Suppressor macrophage treated with lipopolysaccharide for 1 hour (primary cell): Measurements from ENCODE around the gene OTUD3.
A peak's percentile ranks its signal among the peaks of the same experiment; 100 is the strongest.
"Not testable (repeated sequence)": the region's sequence is repeated elsewhere in the genome, so short reads cannot be mapped to it uniquely, and the experiment has no call there.

ENCODE experiments used
- DNase-seq, 3 donors: peaks; one replicate each; pipeline ENCODE4 v3.0.0-alpha.2; 2020 to 2022

Gene OTUD3

DNA sequence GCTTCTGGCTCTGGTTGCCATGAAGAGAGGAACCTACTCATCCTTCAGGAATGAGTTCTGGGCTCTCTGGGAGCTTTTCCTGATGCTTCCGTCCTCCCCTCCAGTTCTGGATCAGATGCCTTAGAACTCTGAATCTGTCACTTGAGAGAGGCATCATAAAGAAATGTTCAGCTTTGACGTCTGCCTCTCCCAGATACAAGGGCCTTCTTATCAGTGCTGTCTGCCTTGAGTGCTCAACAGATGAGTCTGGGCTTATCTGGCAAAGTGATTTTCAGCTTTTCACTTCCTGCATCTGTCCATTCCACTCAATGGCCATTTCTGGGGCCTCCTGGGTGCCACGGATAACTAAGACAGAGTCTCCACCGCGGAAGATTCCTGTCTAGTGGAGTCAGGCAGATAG, 12.3 kb upstream of the OTUD3 start:
- no peak for DNase-seq

DNA sequence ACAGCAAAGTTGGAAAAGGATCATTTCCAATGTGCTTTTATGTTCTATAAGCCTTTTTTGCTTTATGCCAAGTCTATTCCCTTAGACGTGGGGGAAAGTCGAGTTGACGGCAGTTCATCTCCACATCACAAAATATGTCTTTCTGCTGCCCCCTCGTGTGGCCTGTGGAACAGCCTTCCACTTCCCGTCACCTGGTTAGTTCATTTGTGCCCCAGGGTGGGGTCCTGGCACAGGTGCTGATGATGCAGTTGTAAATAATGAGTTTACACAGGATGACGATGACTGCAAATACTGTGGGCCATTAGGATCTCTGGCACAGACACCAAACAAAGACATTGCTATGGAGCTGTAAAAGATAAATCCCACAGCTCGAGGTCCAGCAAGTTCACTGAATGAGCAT, 10.0 kb upstream of the OTUD3 start:
- DNase-seq, result no peak

DNA sequence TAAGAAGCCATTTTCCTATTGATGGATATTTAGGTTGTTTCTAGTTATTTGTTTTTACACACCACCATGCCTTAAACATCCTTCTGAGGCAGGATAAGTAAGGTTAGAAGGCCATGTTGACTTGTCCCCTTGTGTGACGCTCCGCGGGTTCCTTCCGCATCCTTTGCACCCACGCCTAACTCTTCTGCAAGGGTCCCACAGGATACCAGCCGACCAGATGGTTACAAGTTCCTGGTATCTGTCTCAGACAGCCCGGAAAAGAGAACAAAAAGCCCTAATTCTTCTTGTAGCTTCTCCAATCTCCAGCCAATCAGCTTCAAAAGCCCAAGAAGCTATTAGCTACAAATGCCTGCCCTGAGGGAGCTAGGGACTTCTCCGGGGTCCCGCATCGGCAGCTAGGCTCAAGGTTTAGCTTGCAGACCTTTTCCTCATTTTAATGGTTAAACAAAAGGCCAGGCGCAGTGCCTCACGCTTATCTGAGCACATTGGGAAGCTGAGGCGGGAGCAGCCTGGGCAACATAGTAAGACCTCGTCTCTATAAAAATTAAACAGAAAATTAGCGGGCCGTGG, 4.9 kb upstream of the OTUD3 start:
- DNase-seq, result no peak

DNA sequence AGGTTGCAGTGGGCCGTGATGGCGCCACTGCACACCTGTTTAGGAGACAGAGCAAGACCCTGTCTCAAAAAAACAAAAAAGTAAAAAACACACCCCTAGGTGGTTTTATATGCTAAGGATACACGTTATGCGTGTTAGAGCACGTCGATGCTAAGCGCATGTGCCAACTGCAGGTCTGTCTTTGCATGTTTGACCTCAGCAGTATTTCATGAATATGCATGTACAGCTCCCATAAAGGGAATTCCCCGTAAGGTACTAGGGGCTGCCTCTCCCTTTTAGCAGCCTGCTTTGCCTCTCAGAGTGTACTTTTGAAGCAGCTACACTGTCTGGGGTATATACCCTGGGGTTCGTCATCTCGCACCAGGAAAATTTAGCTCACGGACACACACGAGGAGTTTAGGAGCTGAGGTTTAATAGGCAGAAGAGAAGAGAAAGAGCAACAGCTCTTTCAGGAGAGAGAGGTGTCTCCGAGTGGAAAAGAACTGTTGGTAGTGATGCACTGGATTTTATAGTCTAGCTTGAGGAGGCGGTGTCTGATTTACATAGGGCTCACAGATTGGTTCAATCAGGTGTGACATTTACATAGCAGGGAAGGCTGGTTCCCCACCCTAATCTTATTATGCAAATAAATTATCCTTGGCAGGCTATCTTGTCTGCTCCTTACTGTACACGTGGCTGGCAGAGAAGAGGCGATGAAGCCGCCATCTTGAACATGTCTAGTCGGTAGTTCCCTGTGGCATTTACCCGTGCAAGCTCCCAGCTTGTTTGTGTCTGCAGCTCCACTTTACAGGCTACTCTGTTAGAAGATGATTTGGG, 4.2 kb upstream of the OTUD3 start:
- no peak for DNase-seq

DNA sequence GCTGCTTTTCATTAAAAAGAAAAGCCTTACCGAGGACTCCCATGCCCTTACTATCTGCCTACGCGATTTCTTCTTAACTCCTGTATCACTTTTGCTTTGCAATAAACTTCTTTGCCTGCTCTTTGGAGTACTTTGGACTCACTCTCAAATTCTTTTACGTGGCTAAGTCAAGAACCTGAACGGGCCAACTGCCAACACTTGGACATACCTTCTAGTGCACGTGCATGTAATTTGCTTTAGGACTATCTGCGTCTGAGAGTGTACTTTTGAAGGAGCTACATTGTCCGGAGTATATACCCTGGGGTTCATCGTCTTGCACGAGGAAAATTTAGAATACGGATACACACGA, 3.6 kb upstream of the OTUD3 start:
- no peak for DNase-seq

DNA sequence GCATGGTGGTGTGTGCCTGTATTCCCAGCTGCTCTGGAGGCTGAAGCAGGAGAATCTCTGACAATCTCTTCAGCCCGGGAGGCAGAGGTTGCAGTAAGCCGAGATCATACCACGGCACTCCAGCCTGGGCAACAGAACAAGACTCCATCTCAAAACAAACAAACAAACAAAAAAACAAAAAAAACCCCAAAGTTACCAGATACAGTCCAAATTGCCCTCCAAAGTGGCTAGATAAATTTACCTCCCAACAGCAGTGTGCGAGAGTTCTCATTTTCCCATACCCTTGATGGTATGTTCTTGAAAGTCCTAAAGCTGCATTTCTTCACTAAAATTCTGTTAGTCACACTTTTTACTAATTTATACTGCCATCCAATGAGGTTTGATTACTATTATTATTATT, 3.0 kb upstream of the OTUD3 start:
- DNase-seq, result no peak

DNA sequence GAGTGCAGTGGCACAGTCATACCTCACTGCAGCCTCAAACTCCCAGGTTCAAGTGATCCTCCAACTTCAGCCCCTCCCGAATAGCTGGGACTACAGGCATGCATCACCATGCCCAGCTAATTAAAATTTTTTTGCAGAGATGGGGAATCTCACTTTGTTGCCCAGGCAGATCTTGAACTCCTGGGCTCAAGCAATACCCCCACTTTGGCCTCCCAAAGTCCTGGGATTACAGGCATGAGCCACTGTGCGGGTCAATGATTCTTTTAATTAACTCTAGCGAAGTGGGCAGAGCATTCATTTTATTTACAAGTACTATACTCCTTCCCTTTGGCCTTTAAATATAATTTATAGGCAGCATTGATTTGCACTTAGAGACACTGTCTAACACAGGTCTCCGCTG, 2.5 kb upstream of the OTUD3 start:
- no peak for DNase-seq

DNA sequence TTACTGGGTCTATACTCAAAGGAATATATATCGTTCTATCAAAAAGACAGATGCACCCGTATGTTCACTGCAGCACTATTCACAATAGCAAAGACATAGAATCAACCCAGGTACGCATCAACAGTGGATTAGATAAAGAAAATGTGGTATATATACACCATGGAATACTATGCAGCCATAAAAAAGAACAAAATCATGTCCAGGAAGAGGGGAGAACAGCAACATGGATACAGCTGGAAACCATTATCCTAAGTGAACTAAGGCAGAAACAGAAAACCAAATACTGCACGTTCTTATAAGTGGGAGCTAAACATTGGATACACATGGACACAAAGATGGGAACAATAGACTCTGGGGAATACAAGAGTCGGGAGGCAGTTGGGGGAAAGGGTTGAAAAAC, 1.4 kb upstream of the OTUD3 start:
- DNase-seq, result not testable (repeated sequence)

DNA sequence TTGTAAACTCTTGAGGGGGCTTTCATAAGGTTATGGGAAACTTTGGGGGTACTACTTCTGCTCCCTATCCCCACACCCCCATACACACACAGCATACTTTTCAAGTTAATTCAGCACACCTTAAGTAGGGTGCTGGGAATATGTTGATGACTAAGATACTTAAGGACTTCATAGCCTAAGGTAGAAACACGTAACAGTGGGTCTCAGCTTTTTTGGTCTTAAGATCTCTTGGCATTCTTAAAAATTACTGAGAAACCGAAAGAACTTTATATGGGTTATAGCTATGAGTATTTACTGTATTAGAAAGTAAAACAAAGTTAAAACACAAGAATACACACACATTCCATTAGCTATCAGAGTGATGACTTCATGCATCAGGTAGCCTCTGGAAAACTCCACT, 2.1 kb downstream of the OTUD3 start:
- DNase-seq, result no peak

DNA sequence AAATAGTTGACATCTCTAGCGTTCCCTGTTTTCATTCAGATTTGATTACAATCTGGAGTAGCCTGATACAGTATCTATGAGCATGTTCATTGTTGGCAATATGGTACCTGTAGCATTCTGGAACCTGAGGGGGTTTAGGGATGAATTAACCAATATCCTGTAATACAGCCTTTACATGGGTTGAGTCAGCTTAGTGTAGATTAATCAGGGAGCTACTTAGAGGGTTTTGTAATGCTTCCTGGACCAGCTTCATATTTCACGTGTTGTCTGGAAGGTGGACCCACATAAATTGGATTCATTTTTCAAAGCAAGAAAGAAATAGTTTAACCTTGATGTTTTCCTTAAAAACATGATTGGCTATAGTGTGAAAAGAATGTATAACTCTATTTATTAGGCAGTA, 3.6 kb downstream of the OTUD3 start:
- no peak for DNase-seq

DNA sequence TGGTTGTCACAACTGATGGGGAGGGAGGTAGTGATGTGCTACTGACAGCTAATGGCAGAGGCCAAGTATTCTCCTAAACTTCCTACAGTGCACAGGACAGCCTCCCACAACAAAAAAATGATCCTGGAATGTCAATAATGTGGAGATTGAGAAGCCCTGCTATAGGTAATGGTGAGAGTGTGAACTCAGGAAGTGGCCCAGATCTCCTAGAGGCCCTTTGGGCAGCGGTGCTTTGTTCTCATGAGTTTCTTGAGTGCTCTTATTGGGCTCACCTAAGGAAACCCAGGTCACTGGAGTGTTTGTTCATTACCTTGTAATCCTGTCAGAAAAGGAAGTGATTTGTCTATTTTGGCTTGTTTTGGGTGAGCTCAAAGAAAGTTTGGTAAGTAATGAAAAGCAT, 5.9 kb downstream of the OTUD3 start:
- no peak for DNase-seq

DNA sequence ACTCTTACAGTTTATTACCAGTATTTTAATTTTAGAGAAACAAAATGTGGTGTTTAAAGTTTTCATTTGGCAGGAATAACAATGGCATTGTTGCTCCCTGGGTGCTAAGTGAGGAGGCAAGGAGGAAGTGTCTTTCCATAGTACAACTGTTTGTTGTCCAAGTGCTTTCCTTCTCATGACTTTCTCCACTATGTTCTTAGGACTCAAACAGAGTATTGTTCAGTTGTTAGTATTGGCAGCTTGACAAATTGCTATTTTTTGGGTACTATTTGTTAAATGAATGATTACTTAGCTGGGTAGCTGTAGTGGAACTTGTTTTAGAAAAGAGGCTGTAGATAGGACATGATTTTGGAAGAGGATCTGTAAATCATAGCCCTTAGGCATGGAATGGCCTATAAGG, 7.5 kb downstream of the OTUD3 start:
- no peak for DNase-seq

DNA sequence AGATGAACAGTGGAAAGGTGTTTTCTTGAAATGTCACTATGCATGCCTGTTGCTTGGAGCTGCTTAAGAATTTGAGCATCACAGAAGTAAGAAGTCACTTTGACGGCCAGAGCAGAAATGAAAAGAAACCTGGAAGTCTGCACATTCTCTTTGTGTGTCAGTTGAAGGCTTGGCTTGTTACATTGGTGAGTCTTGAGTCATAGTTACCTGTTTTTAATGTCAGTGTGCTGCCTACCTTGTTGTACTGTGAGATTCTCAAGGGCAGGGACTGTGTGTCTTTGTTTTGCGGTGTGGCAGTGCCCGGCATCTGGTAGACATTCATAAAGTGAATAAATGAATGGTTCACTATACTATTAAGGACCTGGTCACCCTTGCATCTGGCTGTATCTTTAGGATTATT, 9.9 kb downstream of the OTUD3 start:
- DNase-seq, result no peak

DNA sequence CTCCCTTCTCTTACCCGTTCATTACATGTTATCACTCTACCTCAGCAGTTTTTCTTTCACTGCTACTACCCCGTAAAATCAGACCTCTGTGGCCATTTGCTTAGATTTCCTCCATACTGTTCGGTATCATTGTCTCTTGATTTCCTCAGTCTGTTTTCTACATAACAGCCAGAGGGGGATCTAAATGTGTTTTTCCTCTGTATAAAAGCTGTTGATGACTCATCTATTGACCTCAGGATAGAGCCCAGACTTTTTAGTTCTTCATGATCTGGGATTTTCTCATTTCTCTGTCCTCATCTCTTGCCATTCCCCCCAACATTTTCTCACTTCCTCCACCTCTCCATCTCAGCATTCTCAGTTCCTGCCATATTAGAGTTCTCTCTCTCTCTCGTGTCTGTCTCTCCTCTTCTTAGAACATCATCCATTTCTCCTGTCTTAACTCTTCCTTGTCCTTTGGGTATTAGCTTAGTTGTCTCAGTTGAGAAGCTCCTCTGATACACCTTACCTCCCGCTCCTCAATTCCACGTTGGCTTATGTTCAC, 10.5 kb downstream of the OTUD3 start:
- DNase-seq, result peak; percentile 20 to 33 (median 21)

DNA sequence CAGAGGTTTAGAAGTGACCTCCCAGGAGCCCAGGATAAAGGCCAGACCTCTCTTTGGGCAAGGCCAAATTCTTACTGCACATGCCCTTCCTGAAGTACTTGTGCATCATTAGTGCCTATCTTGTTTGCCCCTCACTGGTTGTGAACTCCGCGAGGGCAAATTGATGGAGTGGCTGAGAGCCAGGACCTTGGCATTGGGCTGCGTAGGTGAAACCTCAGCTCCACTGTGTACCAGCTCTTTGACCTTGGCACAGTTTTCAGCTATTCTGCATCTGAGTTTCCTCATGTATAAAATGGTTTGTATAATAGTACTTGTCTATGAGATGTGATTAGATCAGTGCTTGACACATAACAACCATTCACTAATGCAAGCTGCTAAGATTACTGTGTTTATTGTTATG, 11.5 kb downstream of the OTUD3 start:
- DNase-seq, result no peak

DNA sequence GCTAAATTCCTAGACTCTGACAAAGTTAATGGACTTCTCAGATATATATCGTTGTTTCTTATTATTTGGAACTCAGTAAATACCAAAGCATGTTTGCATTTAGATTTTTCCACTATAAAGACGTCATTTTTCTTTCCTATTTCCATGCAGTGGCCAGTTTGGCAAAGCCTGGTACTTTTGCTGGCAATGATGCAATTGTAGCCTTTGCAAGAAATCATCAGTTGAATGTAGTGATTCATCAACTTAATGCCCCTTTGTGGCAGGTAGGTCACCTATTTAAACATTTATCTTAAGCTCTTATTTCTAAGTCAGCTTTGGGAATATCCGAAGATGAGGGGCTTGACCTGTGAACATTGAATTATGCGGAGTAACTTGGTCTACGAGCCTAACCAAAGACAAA, 12.0 kb downstream of the OTUD3 start:
- DNase-seq, result no peak

DNA sequence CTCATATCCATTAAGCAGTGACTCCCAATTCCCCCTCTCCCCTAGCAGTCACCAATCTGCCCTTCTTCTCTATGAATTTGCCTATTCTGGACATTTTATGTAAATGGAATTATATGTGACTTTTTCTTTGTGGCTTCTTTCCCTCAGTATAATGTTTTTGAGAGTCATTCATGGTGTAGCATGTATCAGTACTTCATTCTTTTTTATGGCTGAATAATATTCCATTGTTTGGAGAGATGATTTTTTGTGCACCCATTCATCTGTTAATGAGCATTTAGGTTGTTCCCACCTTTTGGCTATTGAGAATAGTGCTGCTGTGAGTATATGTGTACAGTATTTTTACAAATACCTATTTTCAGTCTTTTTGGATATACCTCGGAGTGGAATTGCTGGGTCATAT, 19.5 kb downstream of the OTUD3 start:
- DNase-seq, result no peak

DNA sequence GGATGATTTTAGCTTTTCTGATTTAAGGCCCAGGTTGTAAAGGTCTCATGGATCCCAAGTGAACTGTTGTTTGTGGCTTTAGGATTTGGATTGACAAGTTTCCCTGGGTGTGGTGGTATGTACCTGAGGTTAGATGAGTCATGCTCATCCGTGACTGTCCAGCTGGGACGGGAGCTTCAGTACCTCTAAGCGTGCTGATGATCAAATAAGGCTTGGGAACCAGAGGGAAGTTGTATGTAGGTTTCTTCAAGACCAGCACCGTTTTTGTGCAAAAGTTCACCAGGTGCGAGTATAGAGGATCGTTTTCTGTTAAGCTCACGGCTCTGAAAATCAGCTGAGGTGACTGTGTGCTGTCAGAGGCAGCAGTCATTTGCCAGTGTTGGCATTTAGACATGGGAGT, 21.4 kb downstream of the OTUD3 start:
- no peak for DNase-seq

DNA sequence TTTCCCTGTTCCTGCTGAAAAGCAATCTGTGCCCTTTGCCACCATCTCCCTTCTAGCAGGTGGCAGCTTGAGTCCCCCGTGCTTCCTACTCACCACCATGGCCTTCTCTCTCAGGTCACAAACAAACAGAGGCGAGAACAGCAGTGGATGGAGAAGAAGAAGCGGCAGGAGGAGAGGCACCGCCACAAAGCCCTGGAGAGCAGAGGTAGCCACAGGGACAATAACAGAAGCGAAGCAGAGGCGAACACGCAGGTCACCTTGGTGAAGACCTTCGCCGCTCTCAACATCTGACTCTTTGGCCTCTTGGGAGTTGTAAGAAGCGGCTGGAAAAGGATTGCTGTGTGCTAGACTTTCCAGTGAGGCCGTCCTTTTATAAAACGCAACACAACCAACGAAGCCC, 25.3 kb downstream of the OTUD3 start:
- DNase-seq, result no peak

DNA sequence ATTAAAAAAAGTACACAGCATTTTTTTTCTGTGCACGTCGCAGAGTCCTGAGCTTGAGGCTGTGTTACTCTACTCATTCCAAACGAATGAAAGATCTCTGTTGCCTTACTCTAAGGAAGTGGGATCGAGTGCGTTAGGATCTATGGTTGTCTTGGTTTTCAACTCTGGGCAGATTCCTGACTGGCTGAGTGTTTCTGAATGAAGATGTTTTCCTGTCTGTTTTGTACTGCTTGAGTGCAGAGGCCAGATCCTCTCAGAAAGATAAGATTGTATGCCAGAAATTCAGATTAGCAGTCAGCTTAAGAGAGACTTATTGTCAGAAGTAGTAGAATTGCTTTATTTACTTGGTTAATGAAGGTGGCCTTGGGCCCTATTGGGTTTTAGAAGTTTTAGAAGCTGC, 27.2 kb downstream of the OTUD3 start:
- no peak for DNase-seq

DNA sequence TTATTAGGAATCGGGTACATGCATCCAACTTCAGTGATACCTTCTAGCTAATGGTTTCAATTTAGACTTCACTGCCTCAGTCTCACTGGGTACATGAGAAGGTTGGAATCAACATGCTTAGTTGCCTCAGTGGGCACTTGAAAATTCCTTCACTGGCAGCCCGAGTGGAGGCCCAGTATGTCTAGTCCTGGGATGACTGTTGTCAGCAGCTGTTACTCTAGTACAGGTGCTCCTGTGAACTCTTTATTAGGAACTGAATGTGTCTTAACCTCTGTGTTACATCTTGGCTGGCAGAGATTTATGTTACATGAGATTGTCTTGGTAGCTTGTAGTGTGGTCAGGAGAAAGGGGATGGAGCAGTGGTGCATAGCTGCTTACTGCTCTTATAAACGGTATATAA, 27.8 kb downstream of the OTUD3 start:
- no peak for DNase-seq

DNA sequence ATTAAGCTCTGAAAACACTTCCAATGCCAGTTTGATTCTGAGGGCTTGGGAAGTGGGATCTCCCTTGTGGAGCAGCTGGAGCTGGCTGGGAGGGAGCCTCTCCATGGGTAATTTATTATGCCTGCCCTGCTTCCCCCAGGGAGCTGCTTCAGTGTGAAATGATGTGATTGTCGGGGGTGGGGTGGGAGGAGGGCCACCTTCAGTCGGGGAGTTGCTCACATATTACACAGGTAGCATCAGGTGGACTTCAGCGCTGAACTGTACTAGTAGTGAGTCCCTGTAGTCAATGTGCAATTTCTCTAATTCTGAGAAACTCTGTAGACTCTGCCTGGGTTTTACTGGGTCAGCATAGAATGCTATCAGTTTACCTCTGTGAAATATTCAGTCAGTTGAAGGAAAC, 28.5 kb downstream of the OTUD3 start:
- no peak for DNase-seq

DNA sequence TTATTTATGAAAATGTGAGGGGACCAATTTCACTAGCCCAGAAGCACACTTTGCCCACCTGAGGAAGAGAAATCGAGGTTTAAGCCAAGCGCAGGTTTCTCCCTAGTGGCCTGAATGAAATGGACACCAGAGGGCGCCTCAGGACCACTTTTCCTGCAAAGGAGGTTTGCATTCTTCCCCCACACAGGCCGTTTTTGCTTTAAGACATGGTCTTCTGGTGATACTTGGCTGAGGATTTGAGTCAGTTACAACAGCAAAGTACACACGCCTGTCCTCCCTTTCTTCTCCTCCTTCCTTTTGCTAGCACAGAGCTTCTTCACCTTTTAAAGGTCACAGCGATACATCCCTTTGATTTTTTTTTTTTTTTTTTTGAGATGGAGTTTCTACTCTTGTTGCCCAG, 35.9 kb downstream of the OTUD3 start:
- peak; percentile 80 to 89 (median 88) for DNase-seq

DNA sequence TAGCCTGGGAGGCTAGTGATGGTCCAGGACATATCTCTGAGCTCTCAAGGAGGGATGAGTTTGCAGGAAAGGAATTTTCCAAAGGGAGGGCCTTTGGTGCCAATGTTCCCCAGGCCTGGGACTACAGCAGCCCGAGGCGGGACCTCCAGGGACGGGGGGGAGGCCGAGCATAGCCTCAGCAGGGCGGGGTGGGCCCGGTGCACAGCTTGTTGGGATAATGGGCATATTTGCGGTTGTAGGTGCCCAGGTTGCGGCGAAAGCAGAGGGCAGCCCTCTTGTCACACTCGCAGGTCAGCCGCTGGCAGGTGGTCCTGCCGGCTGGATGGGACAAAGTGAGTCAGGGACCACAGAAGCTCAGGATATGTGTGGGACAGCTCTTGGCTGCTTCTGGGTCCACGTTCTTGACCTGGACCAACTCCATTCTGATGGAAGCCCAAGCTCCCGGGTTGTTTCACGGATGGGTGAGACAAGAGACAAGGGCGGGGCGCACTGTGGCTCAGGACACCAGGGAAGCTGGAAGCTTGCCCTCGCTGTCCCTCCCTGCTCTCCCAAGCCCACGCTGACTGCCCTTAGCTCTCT, 38.0 kb downstream of the OTUD3 start:
- no peak for DNase-seq

DNA sequence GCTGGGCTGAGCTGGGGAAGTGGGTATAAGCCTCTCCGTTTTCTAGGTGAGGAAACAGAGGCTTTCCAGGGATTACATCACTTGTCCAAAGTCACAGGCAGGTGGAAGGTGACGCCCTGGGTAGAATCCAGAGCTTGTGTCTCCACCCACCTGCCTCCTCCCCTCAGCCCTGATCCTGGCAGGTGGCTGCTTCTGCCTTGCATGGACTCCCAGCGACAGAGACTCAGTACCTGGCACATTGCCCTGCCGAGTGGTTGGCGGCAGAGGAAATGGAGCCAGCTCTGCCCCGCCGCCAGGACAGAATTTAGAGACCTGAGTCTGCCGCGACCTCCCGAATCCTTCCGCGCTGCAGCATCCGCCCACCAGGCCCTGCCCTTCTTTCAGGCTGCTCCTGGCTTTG, 39.1 kb downstream of the OTUD3 start:
- DNase-seq, result no peak
